K562 (cell line): Measurements from ENCODE around the gene EFNA5.

Experiments used
- BCL6 ChIP-seq: fragments of 250-450 bp; sonication (Bioruptor Pico); IDR thresholded peaks from 2 replicates; pipeline ENCODE4 v1.4.0; 2020
- BRF2 ChIP-seq: IDR thresholded peaks from 3 replicates; pipeline ENCODE4 v1.6.1; 2011; ENCODE audit warnings: borderline replicate concordance, mild to moderate bottlenecking; ENCODE audit not compliant: insufficient read length, insufficient read depth
- CHD2 ChIP-seq: IDR thresholded peaks from 2 replicates; pipeline ENCODE4 v1.6.1; 2011; ENCODE audit warnings: low read depth, low read length
- MAX ChIP-seq: sonication (generic); formaldehyde crosslinking; IDR thresholded peaks from 2 replicates; pipeline ENCODE4 v1.9.0; 2022; ENCODE audit warnings: mild to moderate bottlenecking, missing genetic modification reagents
- PHF21A ChIP-seq: fragments of 450-650 bp; IDR thresholded peaks from 2 replicates; pipeline ENCODE4 v1.6.1; 2017; ENCODE audit warnings: low read depth, borderline replicate concordance
- POLR2A ChIP-seq: fragments of 450-650 bp; conservative IDR thresholded peaks from 2 replicates; pipeline ENCODE4 v1.6.1; 2016
- RBM22 ChIP-seq: fragments of 200-400 bp; formaldehyde crosslinking; IDR thresholded peaks from 2 replicates; pipeline ENCODE4 v1.6.1; 2018; ENCODE audit warnings: low read length, low read depth; ENCODE audit not compliant: poor library complexity, severe bottlenecking
- REST ChIP-seq, 2 experiments: fragments of 450-650 bp; formaldehyde crosslinking in 1 of 2; IDR thresholded peaks; 2 replicates each; pipeline versions ENCODE4 v1.4.0 to v1.6.1; 2014 to 2020; ENCODE audit warnings: mild to moderate bottlenecking in 2 of 2, borderline replicate concordance in 1 of 2, low read depth in 1 of 2
- SIN3A ChIP-seq, 2 experiments: fragments of 150-350 bp in 1 of 2; IDR thresholded peaks; 2 replicates each; pipeline ENCODE4 v1.6.1; 2011 to 2016; ENCODE audit warnings: borderline replicate concordance in 2 of 2, low read depth in 2 of 2, low read length in 2 of 2, mild to moderate bottlenecking in 2 of 2, moderate library complexity in 2 of 2; ENCODE audit not compliant: control insufficient read depth in 1 of 2
- THAP12 ChIP-seq: fragments of 250-450 bp; sonication (Bioruptor Pico); IDR thresholded peaks from 2 replicates; pipeline ENCODE4 v1.9.0; 2021; ENCODE audit warnings: mild to moderate bottlenecking, inconsistent platforms
- ZNF239 ChIP-seq: fragments of 250-450 bp; sonication (Bioruptor Pico); IDR thresholded peaks from 2 replicates; pipeline ENCODE4 v1.4.0; 2020; ENCODE audit warnings: mild to moderate bottlenecking
- ZNF384 ChIP-seq: IDR thresholded peaks from 2 replicates; pipeline ENCODE4 v1.6.1; 2012; ENCODE audit warnings: low read depth, low read length, improper control_type of control experiment

GRCh38 chr5:107477492-107477891 is 193.2 kb downstream of the EFNA5 start:
- no peak for TF ChIP-seq POLR2A
- no peak for TF ChIP-seq CHD2
- TF ChIP-seq ZNF239, result no peak
- TF ChIP-seq SIN3A (IDR thresholded peaks at IDR 0.05; ENCODE audit: borderline replicate concordance in 2 of 2, control insufficient read depth in 1 of 2, low read depth in 2 of 2, low read length in 2 of 2), result no peak
- no peak for TF ChIP-seq BCL6 (CRISPR knock-in tag)
- TF ChIP-seq MAX (CRISPR knock-in tag), result no peak
- no peak for TF ChIP-seq ZNF384
- no peak for TF ChIP-seq PHF21A
- no peak for TF ChIP-seq REST (IDR thresholded peaks at IDR 0.05; ENCODE audit: borderline replicate concordance)
- no peak for TF ChIP-seq REST (CRISPR knock-in tag; IDR thresholded peaks at IDR 0.05; ENCODE audit: low read depth)
- TF ChIP-seq THAP12 (CRISPR knock-in tag), result no peak
- no peak for TF ChIP-seq RBM22
- TF ChIP-seq BRF2, result no peak
